Psoas muscle (tissue), 8 donors: Measurements from ENCODE around the gene ZCCHC7. TPM values are rescaled to one million over a fixed set of nuclear protein-coding genes. Genes with fewer than 3 reads are reported as not detected.

Source experiments
- ATAC-seq, 4 donors: fragments of 200-7000 bp; cut with Tn5 transposase; one replicate each; pipeline ENCODE4 v1.9.1; 2020; ENCODE audit warnings: moderate library complexity in 3 of 4, mild to moderate bottlenecking in 2 of 4
- DNase-seq, 2 donors: peaks; one replicate each; pipeline ENCODE4 v3.0.0-alpha.2; 2020
- H3K27ac ChIP-seq: fragments of 200-600 bp; one replicate; pipeline ENCODE4 v1.8.0; 2022
- H3K27me3 ChIP-seq, 3 donors: fragments of 200-600 bp in 1 of 3; one replicate each; pipeline versions ENCODE4 v1.6.1 to v1.8.0; 2013 to 2022; ENCODE audit warnings: low read length in 2 of 3, mild to moderate bottlenecking in 2 of 3, moderate library complexity in 1 of 3; ENCODE audit not compliant: insufficient read depth in 3 of 3
- H3K36me3 ChIP-seq, 2 donors: fragments of 200-600 bp in 1 of 2; one replicate each; pipeline versions ENCODE4 v1.6.1 to v1.8.0; 2013 to 2022; ENCODE audit warnings: low read depth in 1 of 2, mild to moderate bottlenecking in 1 of 2, moderate library complexity in 1 of 2; ENCODE audit not compliant: insufficient read depth in 1 of 2
- H3K4me1 ChIP-seq: fragments of 200-600 bp; one replicate; pipeline ENCODE4 v1.8.0; 2022
- H3K4me3 ChIP-seq: fragments of 200-600 bp; one replicate; pipeline ENCODE4 v1.8.0; 2022; ENCODE audit warnings: mild to moderate bottlenecking
- H3K9me3 ChIP-seq: fragments of 200-600 bp; one replicate; pipeline ENCODE4 v1.8.0; 2022
- WGBS, 3 donors: extraction: QIAGEN DNeasy Blood & Tissue Kit; methylation state at CpG; one replicate each; pipeline versions ENCODE4 v1.1.6 to v1.1.7; 2013; 5-methylcytosine and 5-hydroxymethylcytosine counted together
- intact Hi-C, 2 donors: fragments of 100-400 bp; cut with DNase I; formaldehyde crosslinking; loops; one replicate each; pipeline versions ENCODE4 v1.11.0 to v1.14.2; 2022
- polyA plus RNA-seq, 3 donors: library from polyadenylated mRNA; stranded (reverse); fragments of 200-250 nt; gene quantifications; one replicate each; pipeline ENCODE4 v1.2.3, GENCODE V29; 2013
- total RNA-seq, 4 donors: library from RNA; stranded (reverse); fragmentation: NEBNext Ultra II Directional in 2 of 4; extraction: Animal tissue kit (Norgen Biotek cat#: 25700) in 2 of 4; gene quantifications; one replicate each; pipeline versions ENCODE4 v1.2.1 to v1.2.4, GENCODE V29; 2021 to 2023
- TF ChIP-seq, protein P1 (sequence below): fragments of 200-600 bp; IDR thresholded peaks from one replicate; pipeline ENCODE4 v1.8.0; 2022; ENCODE audit warnings: antibody characterized with exemption
- donor health status: healthy with polysubstance abuse.
- donor health status: DM: no; HTN: no; CAD: no; lungs with moderate emphysema.
- donor health status: Bipolar disorder and iron deficiency.
- donor health status: healthy.
- donor health status: DM: yes; HTN: yes; CAD: no.
- donor health status: DM: no; HTN: no; CAD: no.
- donor health status: DM: no; HTN: no; CAD: no.
- donor health status: DM: yes; HTN: yes; CAD: no.

ZCCHC7 gene
- total and polyA plus RNA-seq, 7 donors = 6.2 to 10.3 (median 7.3) TPM

DNA sequence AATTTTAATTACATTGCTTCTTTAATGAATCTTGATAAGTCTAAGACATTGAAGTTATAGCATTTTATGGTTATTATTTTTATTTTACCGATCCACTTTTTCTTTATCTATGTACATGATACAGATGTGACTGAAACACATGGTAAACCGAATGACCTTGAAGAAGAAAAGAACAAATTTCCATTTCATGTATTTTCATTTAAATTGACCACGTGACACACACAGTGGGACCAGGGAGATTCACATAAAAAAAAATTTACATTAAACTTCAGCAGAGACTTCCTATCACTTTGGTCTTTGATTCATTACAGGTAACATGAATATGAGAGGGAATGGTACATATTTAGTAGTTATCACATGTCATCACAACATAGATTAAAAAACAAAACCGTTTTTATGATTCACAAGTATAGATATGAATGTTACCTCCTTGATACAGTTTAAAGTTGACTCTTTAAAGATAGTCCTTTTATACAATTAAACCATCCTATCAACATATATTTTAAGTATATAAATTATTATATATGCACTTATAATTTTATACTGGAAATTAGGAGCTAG lies 133.1 kb downstream of the ZCCHC7 start:
- Histone ChIP-seq H3K27me3 (no peaks in the 10 kb centered on the region), H3K27ac (no peak overlapping the region), H3K4me1 (no peaks in the 10 kb centered on the region), H3K9me3 (no peaks in the 10 kb centered on the region), H3K36me3 (peaks cover 3 to 7% of the 10 kb centered on the region in 2 donors), H3K4me3 (no peak overlapping the region)
- TF ChIP-seq, protein P1, sequence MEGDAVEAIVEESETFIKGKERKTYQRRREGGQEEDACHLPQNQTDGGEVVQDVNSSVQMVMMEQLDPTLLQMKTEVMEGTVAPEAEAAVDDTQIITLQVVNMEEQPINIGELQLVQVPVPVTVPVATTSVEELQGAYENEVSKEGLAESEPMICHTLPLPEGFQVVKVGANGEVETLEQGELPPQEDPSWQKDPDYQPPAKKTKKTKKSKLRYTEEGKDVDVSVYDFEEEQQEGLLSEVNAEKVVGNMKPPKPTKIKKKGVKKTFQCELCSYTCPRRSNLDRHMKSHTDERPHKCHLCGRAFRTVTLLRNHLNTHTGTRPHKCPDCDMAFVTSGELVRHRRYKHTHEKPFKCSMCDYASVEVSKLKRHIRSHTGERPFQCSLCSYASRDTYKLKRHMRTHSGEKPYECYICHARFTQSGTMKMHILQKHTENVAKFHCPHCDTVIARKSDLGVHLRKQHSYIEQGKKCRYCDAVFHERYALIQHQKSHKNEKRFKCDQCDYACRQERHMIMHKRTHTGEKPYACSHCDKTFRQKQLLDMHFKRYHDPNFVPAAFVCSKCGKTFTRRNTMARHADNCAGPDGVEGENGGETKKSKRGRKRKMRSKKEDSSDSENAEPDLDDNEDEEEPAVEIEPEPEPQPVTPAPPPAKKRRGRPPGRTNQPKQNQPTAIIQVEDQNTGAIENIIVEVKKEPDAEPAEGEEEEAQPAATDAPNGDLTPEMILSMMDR = no peak
- intact Hi-C loops = loop anchor here in 1 of 2 donors (10.0 kb wide), 1 partner anchor 49 kb away; no protein-coding TSS in a partner anchor
- DNase-seq (no peak), ATAC-seq (no peak)
- WGBS, 3 donors = 82 to 88% (median 85%) methylated on average over 4 of the region's 4 CpGs

DNA sequence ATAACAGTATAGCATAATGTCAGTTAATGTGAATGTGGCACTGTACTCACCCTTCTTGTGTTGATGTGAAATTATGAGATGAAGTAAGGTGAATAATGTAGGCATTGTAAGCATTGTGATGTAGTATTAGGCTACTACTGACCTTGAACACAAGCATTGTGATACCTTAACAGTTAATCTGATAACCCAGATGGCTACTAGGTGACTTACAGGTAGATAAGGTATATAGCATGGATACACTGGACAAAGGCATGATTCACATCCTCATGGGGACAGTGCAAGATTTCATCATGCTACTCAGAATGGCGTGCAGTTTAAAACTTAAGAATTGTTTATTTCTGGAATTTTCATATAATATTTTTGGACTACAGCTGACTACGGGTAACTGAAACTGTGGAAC lies 134.8 kb downstream of the ZCCHC7 start:
- no peak for ATAC-seq
- DNase-seq = no peak
- intact Hi-C loops = loop anchor here in 1 of 2 donors (10.0 kb wide), 1 partner anchor 50 kb away; no protein-coding TSS in a partner anchor
- WGBS, 3 donors = 95 to 100% (median 99%) methylated on average over 2 of the region's 2 CpGs
- TF ChIP-seq, protein P1 = no peak
- no peaks in the 10 kb centered on the region for H3K36me3 ChIP-seq
- H3K27ac ChIP-seq = no peak overlapping the region
- no peaks in the 10 kb centered on the region for H3K27me3 ChIP-seq
- H3K9me3 ChIP-seq = no peaks in the 10 kb centered on the region
- H3K4me3 ChIP-seq = no peak overlapping the region
- no peaks in the 10 kb centered on the region for H3K4me1 ChIP-seq

DNA sequence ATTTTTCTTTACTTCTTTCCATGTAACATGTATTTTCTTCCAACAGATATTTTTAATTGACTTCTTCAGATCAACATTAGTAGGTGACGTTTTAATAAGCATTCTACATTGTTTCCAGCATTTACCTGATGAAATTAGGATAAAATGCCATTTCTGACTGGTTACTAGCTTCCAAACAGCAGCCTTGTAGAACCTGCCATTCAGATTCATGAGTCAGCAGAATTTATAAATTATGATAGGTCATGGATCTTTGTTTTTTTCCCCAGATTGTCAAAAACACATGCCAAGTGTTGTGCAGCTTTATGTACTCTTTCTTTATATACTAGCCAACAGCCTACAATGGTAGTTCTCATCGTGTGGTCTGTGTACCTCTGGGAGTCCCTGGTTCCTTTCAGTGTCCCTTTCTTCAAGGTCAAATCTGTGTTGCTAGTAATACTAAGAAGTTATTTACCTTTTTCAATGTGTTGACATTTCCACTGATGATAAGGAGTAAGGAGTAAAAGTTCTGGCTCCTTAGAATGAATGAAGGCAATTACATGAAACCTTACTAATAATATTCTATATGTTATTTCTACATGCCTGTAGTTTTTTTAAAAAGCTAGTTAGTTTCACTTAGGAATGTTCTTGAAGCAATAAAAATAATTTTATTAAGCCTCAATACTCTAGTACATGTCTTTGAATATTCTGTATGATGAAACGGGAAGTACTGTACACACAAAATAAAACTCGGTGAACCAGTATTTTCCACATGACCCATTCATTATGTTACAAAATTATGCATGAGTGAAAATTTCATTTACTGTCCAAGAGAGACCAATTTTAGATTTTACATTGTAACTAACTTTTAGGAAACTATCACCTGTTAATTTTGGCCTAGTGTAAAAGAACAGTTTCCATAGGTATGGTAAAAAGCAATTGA lies 135.8 kb downstream of the ZCCHC7 start:
- no peak for ATAC-seq
- TF ChIP-seq, protein P1 = no peak

GRCh38 chr9:37259951-37260350 lies 139.6 kb downstream of the ZCCHC7 start:
- H3K4me1 ChIP-seq = no peaks in the 10 kb centered on the region
- intact Hi-C loops = loop anchor here in 1 of 2 donors (10.0 kb wide), 1 partner anchor 55 kb away; no protein-coding TSS in a partner anchor
- TF ChIP-seq, protein P1 = no peak
- DNase-seq = no peak
- ATAC-seq = no peak
- no peaks in the 10 kb centered on the region for H3K36me3 ChIP-seq
- WGBS, 3 donors = 83 to 96% (median 86%) methylated on average over 3 of the region's 3 CpGs
- no peaks in the 10 kb centered on the region for H3K27me3 ChIP-seq
- no peaks in the 10 kb centered on the region for H3K9me3 ChIP-seq
- no peak overlapping the region for H3K27ac ChIP-seq
- H3K4me3 ChIP-seq = no peak overlapping the region

More for the DNA sequence above, 135.8 kb downstream of the ZCCHC7 start:
- WGBS, 3 donors = 72 to 86% (median 82%) methylated on average over 4 of the region's 4 CpGs
- no peak for DNase-seq
- no peak overlapping the region for H3K4me3 ChIP-seq
- no peaks in the 10 kb centered on the region for H3K4me1 ChIP-seq
- H3K27ac ChIP-seq = no peak overlapping the region
- H3K36me3 ChIP-seq = no peaks in the 10 kb centered on the region
- H3K27me3 ChIP-seq = no peaks in the 10 kb centered on the region
- no peaks in the 10 kb centered on the region for H3K9me3 ChIP-seq
- intact Hi-C loops = loop anchor here in 1 of 2 donors (10.0 kb wide), 1 partner anchor 51 kb away; no protein-coding TSS in a partner anchor
